HG03520 (cell line): ENCODE results near the gene SELENOK.
A peak's percentile ranks its signal among the peaks of the same experiment; 100 is the strongest.
"Not testable (repeated sequence)": the region's sequence is repeated elsewhere in the genome, so short reads cannot be mapped to it uniquely, and the experiment has no call there.

ENCODE experiments used
- ATAC-seq: cut with Tn5 transposase; IDR thresholded peaks from one replicate; pipeline ENCODE4 v1.9.1; 2021; ENCODE audit warnings: mild to moderate bottlenecking, moderate library complexity; ENCODE audit not compliant: unreplicated experiment

SELENOK gene

DNA sequence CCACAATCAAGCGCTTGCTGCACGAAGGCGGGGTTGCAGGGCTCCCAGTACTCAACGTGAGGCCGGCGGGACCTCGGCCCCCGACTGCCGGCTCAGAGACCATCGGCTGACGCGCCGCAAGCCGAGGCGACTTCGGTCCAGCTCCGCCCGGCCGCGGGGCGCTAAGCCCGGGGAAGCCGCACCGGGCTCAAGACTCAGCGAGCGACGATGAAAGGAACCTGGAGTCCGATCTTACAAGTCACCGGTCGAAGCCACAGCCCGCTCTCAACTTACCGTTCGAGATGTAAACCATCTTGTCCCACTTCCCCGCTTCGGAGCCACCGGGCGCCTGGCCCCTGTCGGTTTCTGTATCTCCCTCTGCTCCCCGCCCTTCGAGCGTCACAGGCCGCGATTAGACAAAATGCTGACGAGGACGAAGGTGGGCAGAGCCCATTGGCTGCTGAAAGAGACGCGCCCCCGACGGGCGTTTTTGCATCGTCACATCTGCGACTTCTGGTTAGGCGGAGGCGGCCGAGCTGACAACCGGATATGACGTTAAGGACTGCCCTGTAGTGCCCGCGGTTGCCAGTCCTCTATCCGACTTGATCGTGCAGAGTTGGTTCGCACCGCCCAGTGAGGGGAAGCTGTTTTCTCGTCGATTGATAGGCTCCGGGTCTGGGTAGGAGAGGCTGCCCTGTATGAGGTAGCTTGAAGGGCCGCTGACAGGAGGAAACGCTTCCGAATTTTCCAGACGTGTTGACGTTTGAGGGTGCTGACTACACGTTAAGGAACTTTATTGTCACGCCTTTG lies at the start of gene SELENOK:
Gene SELENOK (minus strand): TSS at position 363 of the 789 bp plus-strand sequence.
- ATAC-seq = peak; percentile 95

DNA sequence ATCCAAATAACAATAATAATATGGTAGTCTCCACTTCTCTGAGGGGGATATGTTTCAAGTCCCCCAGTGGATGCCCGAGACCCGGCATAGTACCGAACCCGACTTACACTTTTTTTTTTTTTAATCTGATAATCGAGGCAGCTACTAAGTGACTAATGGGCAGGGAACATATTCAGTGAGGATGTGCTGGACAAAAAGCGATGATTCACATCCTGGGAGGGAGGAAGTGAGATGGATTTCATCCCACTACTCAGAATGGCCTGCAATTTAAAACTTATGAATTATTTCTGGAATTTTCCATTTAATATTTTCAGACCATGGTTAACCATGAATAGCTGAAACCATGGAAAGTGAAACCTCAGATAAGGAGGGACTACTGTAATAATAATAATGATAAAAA lies 49.5 kb upstream of the SELENOK start:
- ATAC-seq = no peak

DNA sequence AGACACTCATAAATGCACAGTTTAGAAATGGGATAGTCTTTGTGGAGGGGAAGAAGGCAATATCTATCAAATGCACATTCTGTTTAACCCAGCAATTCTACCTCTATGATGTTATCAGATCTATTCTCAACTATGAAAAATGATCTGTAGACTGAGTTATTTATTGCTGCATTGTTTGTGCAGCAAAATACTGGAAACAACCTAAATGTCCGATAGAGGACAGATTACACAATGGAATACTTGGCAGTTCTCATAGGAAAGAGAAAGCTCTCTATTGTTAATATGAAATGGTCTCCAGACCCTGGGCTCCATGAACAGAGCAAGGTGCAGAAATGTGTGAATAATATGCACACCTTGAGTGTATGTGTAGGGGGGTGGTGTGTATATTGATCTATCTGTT lies 49.0 kb upstream of the SELENOK start:
- ATAC-seq = no peak

GRCh38 chr3:53939813-53940212 lies 48.2 kb upstream of the SELENOK start:
- ATAC-seq = no peak

GRCh38 chr3:53939086-53939582 lies 47.5 kb upstream of the SELENOK start:
- no peak for ATAC-seq

DNA sequence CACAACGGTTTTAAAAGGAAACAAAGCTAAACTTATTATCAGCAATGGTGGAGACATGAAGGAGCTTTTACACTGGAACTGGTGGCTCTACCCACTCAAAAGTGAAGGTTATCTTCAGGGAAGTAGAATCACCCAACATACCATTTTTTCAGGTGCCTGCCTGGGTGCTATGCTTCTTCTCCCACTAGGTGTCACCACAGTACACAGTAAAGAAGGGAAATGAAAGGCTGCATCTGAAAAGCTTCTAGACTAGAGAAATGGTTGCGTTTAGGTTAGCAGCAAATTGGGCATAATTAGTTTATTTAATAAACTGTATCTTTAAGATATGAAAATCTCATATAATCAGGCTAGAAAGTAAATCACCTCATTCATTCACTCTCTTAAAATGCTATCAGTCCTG lies 47.0 kb upstream of the SELENOK start:
- ATAC-seq = no peak

DNA sequence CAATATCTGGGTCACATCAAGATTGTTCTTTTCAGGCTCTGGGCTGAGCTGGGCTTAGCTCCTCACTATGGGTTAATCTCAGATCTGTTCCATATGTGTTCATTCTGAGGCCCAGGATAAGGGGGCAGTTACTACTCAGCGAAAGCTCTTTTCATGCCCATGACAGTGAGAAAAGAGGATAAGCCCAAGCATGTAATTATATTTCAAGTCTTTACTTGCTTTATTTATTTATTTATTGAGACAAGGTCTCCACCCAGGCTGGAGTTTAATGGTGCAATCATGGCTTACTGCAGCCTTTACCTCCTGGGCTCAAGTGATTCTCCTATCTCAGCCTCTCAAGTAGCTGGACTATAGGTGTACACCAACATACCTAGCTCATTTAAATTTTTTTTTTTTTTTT lies 44.7 kb upstream of the SELENOK start:
- ATAC-seq = no peak

DNA sequence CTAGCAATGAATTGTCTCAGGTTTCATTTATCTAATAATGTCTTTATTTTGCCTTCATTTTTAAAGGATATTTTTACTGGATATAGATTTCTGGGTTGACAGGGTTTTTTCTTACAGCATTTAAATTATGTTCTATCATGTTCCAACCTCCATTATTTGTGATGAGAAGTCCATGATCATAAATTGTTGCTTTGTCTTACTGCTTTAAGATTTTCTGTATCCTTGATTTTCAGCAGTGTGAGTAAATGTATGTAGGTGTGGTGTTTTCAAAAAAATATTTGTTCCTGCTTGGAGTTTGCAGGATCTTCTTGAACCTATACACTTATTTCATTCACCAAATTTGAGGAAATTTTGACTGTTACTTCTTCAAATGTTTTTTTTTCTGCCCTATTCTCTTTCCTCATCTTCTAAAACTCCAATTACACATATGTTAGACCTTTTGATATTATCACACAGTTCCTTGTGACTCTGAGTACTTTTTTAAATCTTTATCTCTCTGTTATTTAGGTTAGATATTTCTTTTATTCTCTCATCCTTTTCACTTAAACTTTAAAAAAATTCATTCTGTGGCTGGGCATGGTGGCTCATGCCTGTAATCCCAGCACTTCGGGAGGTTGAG lies 43.7 kb upstream of the SELENOK start:
- no peak for ATAC-seq

GRCh38 chr3:53927208-53927872 lies 35.7 kb upstream of the SELENOK start:
- ATAC-seq = not testable (repeated sequence)

DNA sequence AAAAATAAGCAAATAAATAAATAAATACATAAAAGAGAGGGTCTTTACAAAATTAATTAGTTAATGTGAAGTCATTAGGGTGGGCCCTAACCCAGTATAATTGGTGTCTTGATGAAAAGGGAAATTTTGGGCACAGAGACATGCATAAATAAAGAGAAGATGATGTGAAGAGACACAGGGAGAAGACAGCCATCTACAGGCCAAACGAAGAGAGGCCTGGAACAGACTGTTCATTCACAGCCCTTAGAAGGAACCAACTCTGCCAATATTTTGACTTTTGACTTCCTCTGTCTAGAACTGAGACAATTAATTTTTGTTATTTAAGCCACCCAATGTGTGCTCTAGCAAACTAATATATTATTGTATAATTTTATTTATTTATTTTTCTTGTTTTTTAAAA lies 29.6 kb upstream of the SELENOK start:
- ATAC-seq = no peak

GRCh38 chr3:53919741-53920140 lies 28.1 kb upstream of the SELENOK start:
- ATAC-seq = no peak

DNA sequence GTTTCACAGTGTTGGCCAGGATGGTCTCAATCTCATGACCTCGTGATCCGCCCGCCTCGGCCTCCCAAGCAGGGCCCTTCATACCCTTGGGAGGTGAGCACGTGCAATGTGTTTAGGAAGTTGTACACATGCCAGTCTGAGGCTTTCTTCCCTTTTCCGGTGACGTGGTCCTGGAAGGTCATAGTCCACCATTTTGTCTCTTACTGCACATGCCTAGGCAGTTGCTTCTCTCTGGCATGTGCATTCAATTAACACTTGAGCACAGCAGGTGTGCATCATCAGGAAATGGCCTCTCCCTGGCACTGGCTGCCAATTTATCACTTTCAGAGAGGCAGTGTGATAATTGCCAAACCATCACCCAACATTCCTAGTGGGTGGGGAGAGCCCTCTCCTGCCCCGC lies 21.7 kb upstream of the SELENOK start:
- ATAC-seq = no peak

DNA sequence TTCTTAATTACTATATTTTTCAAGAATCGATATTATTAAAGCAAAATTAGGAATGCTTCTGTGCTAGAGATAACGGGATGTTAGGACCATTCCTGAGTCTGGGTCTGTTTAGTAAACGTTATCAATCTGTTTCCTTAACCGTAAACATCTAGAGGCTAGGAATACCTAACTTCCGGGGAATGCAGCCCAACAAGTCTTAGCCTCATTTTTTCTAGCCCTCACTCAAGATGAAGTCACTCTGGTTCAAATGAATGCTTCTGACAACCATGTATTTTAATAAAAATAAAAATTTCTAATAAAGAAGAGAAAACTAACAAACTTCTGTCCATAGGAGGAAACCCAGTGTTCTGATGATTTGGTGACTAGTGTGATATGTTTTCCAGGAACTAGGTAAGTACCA lies 11.1 kb upstream of the SELENOK start:
- no peak for ATAC-seq

- ATAC-seq = no peak
These were observed 10.4 kb upstream of the SELENOK start for GRCh38 chr3:53902067-53902466.

DNA sequence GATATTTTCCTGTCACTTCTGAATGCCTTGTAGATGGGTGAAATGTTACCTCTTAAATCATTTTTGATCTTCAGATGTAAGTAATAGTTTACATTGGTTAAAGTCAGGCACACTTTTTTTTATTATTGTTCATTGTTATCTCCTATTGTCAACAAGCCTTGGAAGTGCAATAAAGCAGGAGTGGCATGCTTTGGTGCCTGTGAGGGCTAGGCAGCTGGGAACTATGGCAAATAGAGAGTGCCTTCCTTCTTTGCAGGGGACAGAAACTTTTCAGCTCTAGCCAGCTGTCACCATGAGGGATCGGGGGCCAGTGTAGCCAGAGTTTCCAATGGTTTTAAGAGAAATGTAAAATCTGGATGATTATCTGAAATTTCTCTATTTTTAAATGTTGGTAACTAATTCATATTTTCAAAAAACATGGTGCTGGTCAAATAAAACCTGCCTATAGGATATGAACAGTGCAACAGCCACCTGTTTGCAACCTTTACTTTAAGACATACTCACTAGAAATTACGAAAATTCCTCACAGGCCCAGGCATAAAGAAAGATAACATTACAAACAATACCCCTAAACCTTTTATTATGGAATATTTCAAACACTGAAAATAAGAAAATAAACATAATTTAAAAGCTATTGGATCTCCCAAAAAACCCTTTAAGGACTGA lies 9.1 kb upstream of the SELENOK start:
- no peak for ATAC-seq

DNA sequence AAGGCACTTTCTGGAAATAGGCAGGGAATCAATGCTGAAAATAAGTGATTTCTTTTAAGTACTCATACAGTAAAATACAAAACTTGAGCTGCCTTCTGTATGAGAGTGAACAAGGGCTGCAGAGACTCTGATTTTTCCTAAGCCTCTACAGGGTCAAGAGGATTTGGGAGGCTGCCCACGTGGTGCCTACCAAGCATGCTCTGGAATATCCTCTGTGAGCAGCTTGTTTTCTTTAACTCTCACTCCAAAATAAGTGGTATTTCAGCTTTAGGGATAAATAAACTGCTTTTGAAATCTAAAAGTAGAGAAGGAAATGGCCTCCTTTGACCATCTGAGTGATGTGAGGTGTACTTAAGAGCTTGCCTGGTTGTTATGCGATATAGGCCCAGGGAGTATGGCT lies 8.1 kb upstream of the SELENOK start:
- ATAC-seq = no peak

DNA sequence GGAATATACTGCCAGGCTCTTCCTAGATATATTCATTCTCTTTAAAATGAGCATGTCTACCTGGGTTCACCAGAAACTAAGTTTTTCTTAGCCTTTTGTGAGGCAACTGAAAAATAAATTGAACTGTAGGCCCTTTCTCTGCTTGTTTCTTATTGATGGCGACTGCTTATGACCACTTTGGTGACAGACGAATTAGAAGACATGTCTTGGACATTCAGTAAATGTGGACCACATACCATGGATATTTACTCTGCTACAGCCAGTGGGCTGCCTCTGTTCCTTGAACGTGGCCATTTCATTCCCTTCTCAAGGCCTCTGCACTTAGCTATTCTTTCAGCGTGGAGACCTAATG lies 603 bp upstream of the SELENOK start:
- no peak for ATAC-seq

DNA sequence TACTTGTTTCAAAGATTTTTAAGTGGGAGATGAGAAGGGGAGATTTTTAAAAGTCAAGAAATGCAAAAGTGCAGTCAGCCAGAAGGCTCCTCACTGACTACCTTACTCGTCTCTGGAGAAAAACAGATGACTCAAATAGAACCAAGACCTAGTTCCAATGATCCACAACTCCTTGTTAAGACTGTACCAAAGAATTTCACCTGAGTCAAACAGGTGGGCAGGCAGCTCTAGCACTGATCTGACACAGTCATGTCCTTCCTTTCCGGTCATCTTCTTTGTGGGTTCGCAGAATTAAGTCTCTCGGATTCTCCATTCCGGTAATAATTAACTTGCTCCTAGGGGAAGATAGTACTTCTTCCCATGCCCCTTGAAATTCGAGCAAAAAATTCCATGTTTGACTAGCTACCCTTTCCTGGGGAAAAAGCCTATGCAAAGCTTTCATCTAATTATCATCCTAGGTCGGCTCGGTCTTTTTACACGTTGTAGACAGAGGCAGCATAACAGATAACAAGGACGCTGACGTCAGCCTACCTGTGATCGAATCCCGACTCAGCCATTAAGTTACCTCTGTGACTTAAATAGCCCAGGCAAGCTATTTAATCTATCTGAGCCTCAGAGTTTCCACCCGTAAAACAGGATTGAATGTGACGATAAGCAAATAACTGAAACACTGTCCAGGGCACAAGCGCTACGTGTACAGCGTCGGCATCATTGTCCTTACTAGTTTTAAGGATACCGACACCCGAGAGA lies 758 bp downstream of the SELENOK start:
- ATAC-seq = no peak

GRCh38 chr3:53888232-53888631 lies 3.4 kb downstream of the SELENOK start:
- no peak for ATAC-seq

- no peak for ATAC-seq
These were observed 4.2 kb downstream of the SELENOK start for GRCh38 chr3:53887446-53887845.

DNA sequence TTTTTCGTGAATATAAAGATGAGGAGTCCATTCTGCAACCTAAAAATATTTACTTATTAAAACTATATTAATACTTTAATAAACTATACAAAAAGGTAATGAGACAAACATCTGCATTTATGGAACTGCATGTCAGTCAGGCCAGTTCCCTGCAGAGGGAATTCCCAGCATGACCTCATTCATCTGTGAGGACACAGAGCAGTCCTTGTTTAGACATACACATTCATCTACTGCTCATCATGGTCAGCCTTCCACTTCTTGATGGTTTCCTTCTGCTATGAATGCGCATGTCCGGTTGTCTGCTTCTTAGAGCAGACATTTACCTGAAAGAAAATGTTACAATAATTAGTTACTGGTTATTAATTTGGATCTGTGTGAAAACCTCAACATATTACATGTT lies 6.4 kb downstream of the SELENOK start:
- ATAC-seq = no peak
